Adrenal gland (tissue), 5 donors: ENCODE results near the gene CTCF.

ENCODE experiments used
- CTCF ChIP-seq, 6 experiments: fragments of 450-650 bp in 4 of 6; fragments of 200-600 bp in 2 of 6; sonication (generic) in 1 of 6; IDR thresholded peaks; 1 replicate in 5 of 6; 2 replicates in 1 of 6; pipeline versions ENCODE4 v1.5.1 to v1.8.0; 2016 to 2021; ENCODE audit warnings: antibody characterized with exemption in 6 of 6, mild to moderate bottlenecking in 2 of 6, moderate library complexity in 1 of 6
- POLR2A ChIP-seq, 2 donors: fragments of 450-650 bp; IDR thresholded peaks; one replicate each; pipeline ENCODE4 v1.6.1; 2017; ENCODE audit warnings: antibody characterized with exemption in 2 of 2, mild to moderate bottlenecking in 2 of 2, moderate library complexity in 1 of 2
- donor health status: DM: no; HTN: no; CAD: no.

GRCh38 chr16:67641779-67642708, 79.7 kb downstream of the CTCF start:
- TF ChIP-seq POLR2A (IDR thresholded peaks at IDR 0.05), result peak in 1 of 2 donors; percentile 6
- TF ChIP-seq CTCF (IDR thresholded peaks at IDR 0.05), result no peak
